Mammary epithelial cell (primary cell): Measurements from ENCODE around the gene MARCHF5.

Experiments
- EZH2 ChIP-seq: IDR thresholded peaks from 2 replicates; pipeline ENCODE4 v1.6.1; 2012; ENCODE audit warnings: low read length, inconsistent platforms, borderline replicate concordance
- TF ChIP-seq, protein P1 (sequence below), 2 donors: IDR thresholded peaks in 1 of 2; conservative IDR thresholded peaks in 1 of 2; 2 replicates each; pipeline ENCODE4 v1.5.1; 2011 to 2012; ENCODE audit warnings: inconsistent platforms in 2 of 2, low read length in 2 of 2, mild to moderate bottlenecking in 2 of 2, control low read depth in 1 of 2, low read depth in 1 of 2; ENCODE audit not compliant: insufficient read depth in 1 of 2; ENCODE audit errors: extremely low read depth in 1 of 2

DNA sequence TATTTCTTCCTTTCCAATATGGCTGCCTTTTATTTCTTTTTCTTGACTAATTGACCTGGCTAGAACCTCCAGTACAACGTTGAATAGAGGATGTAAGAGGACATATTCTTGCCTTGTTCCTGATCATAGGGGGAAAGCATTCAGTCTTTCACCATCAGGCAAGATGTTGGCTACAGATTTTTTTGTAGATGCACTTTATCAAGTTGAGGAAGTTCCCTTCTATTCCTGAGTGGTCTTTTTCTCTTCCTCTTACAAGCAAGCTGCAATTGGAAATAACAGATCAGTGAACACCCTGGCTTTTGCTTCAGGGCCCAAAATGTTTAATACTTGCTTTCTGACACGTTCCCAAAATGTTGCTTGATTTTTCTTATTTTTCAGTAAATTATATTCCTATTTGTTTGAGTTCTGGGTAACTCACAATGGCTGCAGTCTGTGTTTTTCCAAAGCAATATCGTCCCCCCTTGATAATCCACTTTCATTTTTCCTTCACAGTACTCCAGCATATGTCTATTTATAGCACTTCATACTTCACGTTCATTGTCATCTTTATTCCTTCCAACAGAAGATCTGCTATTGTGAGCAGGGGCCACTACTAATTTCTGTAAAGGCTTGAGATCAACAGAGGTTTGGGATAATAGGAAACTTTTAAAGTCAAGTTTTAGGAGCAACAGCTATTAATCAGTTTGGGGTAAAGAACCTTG is 11.8 kb upstream of the MARCHF5 start:
- TF ChIP-seq, protein P1, sequence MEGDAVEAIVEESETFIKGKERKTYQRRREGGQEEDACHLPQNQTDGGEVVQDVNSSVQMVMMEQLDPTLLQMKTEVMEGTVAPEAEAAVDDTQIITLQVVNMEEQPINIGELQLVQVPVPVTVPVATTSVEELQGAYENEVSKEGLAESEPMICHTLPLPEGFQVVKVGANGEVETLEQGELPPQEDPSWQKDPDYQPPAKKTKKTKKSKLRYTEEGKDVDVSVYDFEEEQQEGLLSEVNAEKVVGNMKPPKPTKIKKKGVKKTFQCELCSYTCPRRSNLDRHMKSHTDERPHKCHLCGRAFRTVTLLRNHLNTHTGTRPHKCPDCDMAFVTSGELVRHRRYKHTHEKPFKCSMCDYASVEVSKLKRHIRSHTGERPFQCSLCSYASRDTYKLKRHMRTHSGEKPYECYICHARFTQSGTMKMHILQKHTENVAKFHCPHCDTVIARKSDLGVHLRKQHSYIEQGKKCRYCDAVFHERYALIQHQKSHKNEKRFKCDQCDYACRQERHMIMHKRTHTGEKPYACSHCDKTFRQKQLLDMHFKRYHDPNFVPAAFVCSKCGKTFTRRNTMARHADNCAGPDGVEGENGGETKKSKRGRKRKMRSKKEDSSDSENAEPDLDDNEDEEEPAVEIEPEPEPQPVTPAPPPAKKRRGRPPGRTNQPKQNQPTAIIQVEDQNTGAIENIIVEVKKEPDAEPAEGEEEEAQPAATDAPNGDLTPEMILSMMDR (conservative IDR thresholded peaks at IDR 0.05 in 1 of 2, IDR thresholded peaks at IDR 0.05 in 1 of 2; ENCODE audit: extremely low read depth in 1 of 2, insufficient read depth in 1 of 2, low read depth in 1 of 2, low read length in 2 of 2): no peak
- no peak for TF ChIP-seq EZH2
